ENCODE results near the gene LACRT. TPM values are rescaled to one million over a fixed set of nuclear protein-coding genes. Genes with fewer than 3 reads are reported as not detected.

LACRT gene
- total and polyA plus RNA-seq, 9 of the 15 experiments (the other 6 are each of a cell fraction or from before 2014, with no cell fraction given) = not detected

DNA sequence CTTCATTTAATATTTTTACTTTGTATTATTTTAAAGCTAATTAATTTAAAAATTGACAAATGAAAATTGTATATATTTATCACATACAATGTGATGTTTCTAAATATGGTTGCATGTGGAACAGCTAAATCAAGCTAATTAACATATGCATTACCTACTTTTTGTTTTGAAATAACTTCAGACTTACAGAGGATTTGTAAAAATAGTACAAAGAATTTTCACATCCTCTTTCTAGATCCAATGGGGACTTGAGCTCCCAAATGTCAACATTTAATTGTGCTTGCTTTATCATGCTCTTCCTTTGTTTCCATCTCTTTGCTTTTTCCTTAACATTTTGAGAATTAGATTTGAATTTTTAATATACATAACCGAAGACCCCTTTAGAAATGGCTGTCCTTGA, 6.9 kb upstream of the LACRT start (continued):
- TF ChIP-seq ZNF561 (CRISPR knock-in tag; conservative IDR thresholded peaks at IDR 0.05) = no peak
- TF ChIP-seq MTF1 (CRISPR knock-in tag; IDR thresholded peaks at IDR 0.05; ENCODE audit: borderline replicate concordance) = no peak
- TF ChIP-seq TAF1 (IDR thresholded peaks at IDR 0.05; ENCODE audit: control insufficient read depth, extremely low read depth, insufficient read depth, low read length, severe bottlenecking) = no peak
- no peak for TF ChIP-seq ATF7 (IDR thresholded peaks at IDR 0.05)
- TF ChIP-seq POLR2B (IDR thresholded peaks at IDR 0.05; ENCODE audit: low read depth, partially characterized antibody) = no peak

DNA sequence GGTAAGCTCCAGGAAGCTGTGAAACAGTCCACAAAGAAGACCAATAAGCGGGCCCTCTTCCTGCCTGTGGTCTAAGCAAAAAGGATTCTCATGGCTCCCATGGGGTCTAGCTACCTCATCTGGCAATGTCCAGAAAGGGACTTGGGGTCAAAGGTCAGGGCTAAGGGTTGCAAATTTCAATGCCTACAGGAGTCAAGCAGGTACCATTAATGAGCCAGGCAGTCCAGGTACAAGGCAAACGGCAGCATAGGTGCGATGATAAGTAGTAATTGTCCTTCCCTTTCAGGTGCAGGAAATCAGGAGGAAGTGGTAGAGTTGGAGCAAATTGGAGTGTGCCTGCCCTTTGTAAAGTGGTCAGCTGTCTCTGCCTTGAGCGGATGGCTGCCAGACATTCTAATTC, 6.4 kb upstream of the LACRT start:
- Histone ChIP-seq H3K79me2 (ENCODE audit: control insufficient read depth, insufficient read depth, low read length) (no peaks in the 10 kb centered on the region), H3K27me3 (ENCODE audit: control insufficient read depth in 2 of 2, insufficient read depth in 2 of 2, low read length in 2 of 2) (peaks cover 0 to 12% of the 10 kb centered on the region in 2 experiments; a peak in 3 of 5 replicates), H3K36me3 (ENCODE audit: control insufficient read depth, insufficient read depth, low read length) (no peaks in the 10 kb centered on the region), H3K9ac (ENCODE audit: insufficient read depth in 1 of 2, low read depth in 2 of 2, low read length in 2 of 2) (no peak overlapping the region), H2AFZ (ENCODE audit: low read depth, low read length) (no peak overlapping the region), H3K9me1 (ENCODE audit: control insufficient read depth, insufficient read depth, low read length) (no peaks in the 10 kb centered on the region), H3K4me1 (replicated peaks in 1 of 2; ENCODE audit: control insufficient read depth in 2 of 2, insufficient read depth in 2 of 2, low read length in 2 of 2) (no peaks in the 10 kb centered on the region), H3K4me3 (no peak overlapping the region), H3K27ac (ENCODE audit: extremely low read depth, low read depth, low read length) (no peak overlapping the region), H3K4me2 (ENCODE audit: insufficient read depth, low read length) (no peak overlapping the region), H3K9me3 (replicated peaks; ENCODE audit: control insufficient read depth, insufficient read depth, low read depth, low read length) (no peaks in the 10 kb centered on the region), H4K20me1 (replicated peaks; ENCODE audit: control insufficient read depth, insufficient read depth, low read length) (no peaks in the 10 kb centered on the region)
- CTCF ChIA-PET (ENCODE audit: low intra/inter-chr PET ratio) = no interaction called here
- intact Hi-C loops (cut with micrococcal nuclease) = no loop called here
- FAIRE-seq = no peak
- in situ Hi-C loops (cut with MboI) = no loop called here
- 7% methylated on average over 4 of the region's 4 CpGs for WGBS (ENCODE audit: insufficient coverage, low coverage, missing lambda C conversion rate)
- POLR2A ChIA-PET = interaction anchor here (1.2 kb wide), 1 partner anchor 15 kb away, joined by 3 read pairs; no protein-coding TSS in a partner anchor
- no TSS peak for BruUV-seq (replicated peaks)
- DNase-seq (ENCODE audit: extremely low read depth in 1 of 4, low spot score in 3 of 4) = no peak
- no peak for TF ChIP-seq GTF2F1 (IDR thresholded peaks at IDR 0.05; ENCODE audit: low read depth, low read length)
- TF ChIP-seq, protein P1, sequence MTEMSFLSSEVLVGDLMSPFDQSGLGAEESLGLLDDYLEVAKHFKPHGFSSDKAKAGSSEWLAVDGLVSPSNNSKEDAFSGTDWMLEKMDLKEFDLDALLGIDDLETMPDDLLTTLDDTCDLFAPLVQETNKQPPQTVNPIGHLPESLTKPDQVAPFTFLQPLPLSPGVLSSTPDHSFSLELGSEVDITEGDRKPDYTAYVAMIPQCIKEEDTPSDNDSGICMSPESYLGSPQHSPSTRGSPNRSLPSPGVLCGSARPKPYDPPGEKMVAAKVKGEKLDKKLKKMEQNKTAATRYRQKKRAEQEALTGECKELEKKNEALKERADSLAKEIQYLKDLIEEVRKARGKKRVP (CRISPR knock-in tag; IDR thresholded peaks at IDR 0.05) = no peak
- TF ChIP-seq ZNF444 (CRISPR knock-in tag; IDR thresholded peaks at IDR 0.05) = no peak
- no peak for TF ChIP-seq NR2C2 (CRISPR knock-in tag; IDR thresholded peaks at IDR 0.05)
- TF ChIP-seq NR2C2 (tag; IDR thresholded peaks at IDR 0.05) = peak; percentile 34; the same call in 1 of the 2 replicates
- TF ChIP-seq, protein P2, sequence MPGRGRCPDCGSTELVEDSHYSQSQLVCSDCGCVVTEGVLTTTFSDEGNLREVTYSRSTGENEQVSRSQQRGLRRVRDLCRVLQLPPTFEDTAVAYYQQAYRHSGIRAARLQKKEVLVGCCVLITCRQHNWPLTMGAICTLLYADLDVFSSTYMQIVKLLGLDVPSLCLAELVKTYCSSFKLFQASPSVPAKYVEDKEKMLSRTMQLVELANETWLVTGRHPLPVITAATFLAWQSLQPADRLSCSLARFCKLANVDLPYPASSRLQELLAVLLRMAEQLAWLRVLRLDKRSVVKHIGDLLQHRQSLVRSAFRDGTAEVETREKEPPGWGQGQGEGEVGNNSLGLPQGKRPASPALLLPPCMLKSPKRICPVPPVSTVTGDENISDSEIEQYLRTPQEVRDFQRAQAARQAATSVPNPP (IDR thresholded peaks at IDR 0.05; ENCODE audit: borderline replicate concordance, insufficient read depth, insufficient read length) = no peak
- TF ChIP-seq ZFPM2 (CRISPR knock-in tag; IDR thresholded peaks at IDR 0.05) = no peak
- TF ChIP-seq ASH1L (IDR thresholded peaks at IDR 0.05; ENCODE audit: borderline replicate concordance, low read depth, partially characterized antibody) = no peak
- TF ChIP-seq NR2C1 (IDR thresholded peaks at IDR 0.05) = peak; percentile 60
- TF ChIP-seq NR2C1 (tag; IDR thresholded peaks at IDR 0.05) = 0 out of 2 replicates have a peak, but pooled peaks have one; percentile 14
- no peak for TF ChIP-seq ZNF695 (CRISPR knock-in tag; IDR thresholded peaks at IDR 0.05)
- TF ChIP-seq GATAD2A (IDR thresholded peaks at IDR 0.05) = no peak
- ATAC-seq = no peak

Data from K562 (cell line).